ENCODE data around the gene ABCB8. TPM values are rescaled to one million over a fixed set of nuclear protein-coding genes. Genes with fewer than 3 reads are reported as not detected.

The ABCB8 gene
- total RNA-seq, 2 experiments from 2014 or later = 57.0 to 62.2 TPM

DNA sequence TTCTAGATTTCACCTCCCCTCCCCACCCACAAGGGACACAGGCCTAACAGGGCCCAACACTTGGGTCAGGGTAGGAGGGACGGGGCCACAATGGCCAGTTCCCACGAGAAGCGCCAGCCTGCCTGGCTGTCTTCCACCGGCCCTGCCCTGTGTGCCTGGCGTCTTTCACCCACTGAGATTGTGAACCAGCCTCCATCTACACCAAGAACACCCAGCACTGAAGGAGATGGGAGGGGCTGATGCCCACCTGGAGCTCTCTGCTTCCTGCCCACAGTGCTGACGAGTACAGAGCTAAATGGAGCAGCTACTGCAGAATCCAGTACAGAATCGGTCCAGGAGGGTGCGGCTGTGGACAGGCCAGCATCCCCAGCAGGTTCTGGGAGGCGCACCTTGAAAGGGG lies 17.7 kb downstream of the ABCB8 start:
- ChIA-PET POLR2A (no interaction called here), CTCF (no interaction called here)
- no peaks in the 10 kb centered on the region for H3K4me1 Mint-ChIP-seq (ENCODE audit: low read depth)
- DNase-seq (no peak), ATAC-seq (ENCODE audit: poor library complexity) (no peak)
- no peaks in the 10 kb centered on the region for H3K27me3 Mint-ChIP-seq
- no peak overlapping the region for H3K27ac Mint-ChIP-seq
- TF ChIP-seq, protein P1, sequence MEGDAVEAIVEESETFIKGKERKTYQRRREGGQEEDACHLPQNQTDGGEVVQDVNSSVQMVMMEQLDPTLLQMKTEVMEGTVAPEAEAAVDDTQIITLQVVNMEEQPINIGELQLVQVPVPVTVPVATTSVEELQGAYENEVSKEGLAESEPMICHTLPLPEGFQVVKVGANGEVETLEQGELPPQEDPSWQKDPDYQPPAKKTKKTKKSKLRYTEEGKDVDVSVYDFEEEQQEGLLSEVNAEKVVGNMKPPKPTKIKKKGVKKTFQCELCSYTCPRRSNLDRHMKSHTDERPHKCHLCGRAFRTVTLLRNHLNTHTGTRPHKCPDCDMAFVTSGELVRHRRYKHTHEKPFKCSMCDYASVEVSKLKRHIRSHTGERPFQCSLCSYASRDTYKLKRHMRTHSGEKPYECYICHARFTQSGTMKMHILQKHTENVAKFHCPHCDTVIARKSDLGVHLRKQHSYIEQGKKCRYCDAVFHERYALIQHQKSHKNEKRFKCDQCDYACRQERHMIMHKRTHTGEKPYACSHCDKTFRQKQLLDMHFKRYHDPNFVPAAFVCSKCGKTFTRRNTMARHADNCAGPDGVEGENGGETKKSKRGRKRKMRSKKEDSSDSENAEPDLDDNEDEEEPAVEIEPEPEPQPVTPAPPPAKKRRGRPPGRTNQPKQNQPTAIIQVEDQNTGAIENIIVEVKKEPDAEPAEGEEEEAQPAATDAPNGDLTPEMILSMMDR (IDR thresholded peaks at IDR 0.05) = no peak
- H3K36me3 Mint-ChIP-seq (ENCODE audit: low read depth) = peaks cover 20% of the 10 kb centered on the region
- Histone ChIP-seq H3K27ac (ENCODE audit: low read depth in 1 of 2, low read length in 2 of 2) (no peak overlapping the region), H3K4me3 (ENCODE audit: low read length) (no peak overlapping the region), H3K9me3 (ENCODE audit: control insufficient read depth in 1 of 2, insufficient read depth in 1 of 2, low read length in 2 of 2) (no peaks in the 10 kb centered on the region), H3K4me1 (ENCODE audit: insufficient read depth, low read length) (peaks cover 4% of the 10 kb centered on the region), H3K27me3 (ENCODE audit: control insufficient read depth in 1 of 2, insufficient read depth in 2 of 2, low read length in 2 of 2) (no peaks in the 10 kb centered on the region), H3K36me3 (ENCODE audit: insufficient read depth, low read length) (peaks cover 18% of the 10 kb centered on the region)
- no peak overlapping the region for H3K4me3 Mint-ChIP-seq
- intact Hi-C loops (cut with DNase I, micrococcal nuclease) = no loop called here
- H3K9me3 Mint-ChIP-seq = no peaks in the 10 kb centered on the region

DNA sequence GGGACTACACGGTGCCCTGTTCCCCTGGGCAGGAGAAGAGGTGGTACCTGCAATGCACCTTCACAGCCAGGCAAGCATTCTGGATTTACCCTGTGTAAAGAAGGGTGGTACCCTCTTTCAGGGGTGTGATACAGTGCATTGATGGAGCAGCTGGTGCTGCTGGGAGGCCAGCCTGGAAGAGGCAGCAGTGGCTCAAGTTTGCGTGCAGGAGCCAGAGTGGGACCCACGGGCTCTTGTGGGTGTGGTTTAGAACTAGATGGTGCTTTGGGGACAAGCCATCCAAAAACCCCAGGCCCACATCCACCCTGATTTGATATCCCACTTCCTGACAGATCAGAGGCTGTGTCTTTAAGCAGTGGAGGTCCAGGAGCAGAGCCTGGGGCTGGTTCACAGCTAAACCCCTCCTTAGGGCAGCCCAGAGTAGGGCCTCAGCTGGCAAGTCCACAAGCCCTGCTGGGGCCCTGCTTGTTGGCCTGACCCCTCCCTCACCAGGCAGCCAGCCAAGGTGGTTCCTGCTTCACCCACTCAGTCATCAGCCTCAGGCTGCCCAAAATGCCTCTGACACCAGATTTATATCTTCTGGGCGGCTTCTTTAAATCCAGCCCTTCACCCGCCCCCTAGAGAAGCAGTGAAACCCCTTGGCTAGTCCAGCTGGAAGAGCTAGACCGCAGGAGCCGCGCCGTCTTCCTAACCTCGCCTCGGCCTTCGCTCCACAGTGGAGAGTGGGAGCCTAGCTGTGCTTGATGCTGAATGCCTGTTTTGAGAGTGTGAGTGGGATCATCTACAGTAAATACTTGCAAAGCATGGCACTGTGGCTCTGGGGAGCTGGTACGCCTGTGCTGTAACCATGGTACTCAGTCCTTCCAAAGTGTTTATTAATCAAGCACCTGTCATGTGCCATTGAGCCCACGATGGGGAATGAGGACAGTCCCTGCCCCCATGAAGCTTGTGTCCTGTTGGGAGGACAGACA lies 18.6 kb downstream of the ABCB8 start:
- Histone ChIP-seq H3K27me3 (ENCODE audit: control insufficient read depth in 1 of 2, insufficient read depth in 2 of 2, low read length in 2 of 2) (no peaks in the 10 kb centered on the region), H3K4me1 (ENCODE audit: insufficient read depth, low read length) (peaks cover 13% of the 10 kb centered on the region), H3K27ac (ENCODE audit: low read depth in 1 of 2, low read length in 2 of 2) (no peak overlapping the region), H3K9me3 (ENCODE audit: control insufficient read depth in 1 of 2, insufficient read depth in 1 of 2, low read length in 2 of 2) (no peaks in the 10 kb centered on the region), H3K36me3 (ENCODE audit: insufficient read depth, low read length) (peaks cover 18% of the 10 kb centered on the region), H3K4me3 (ENCODE audit: low read length) (no peak overlapping the region)
- intact Hi-C loops (cut with DNase I, micrococcal nuclease) = no loop called here
- H3K27ac Mint-ChIP-seq = no peak overlapping the region
- peaks cover 20% of the 10 kb centered on the region for H3K36me3 Mint-ChIP-seq (ENCODE audit: low read depth)
- ChIA-PET POLR2A (no interaction called here), CTCF (no interaction called here)
- no peak for DNase-seq
- no peaks in the 10 kb centered on the region for H3K4me1 Mint-ChIP-seq (ENCODE audit: low read depth)
- no peak for ATAC-seq (ENCODE audit: poor library complexity)
- no peak overlapping the region for H3K4me3 Mint-ChIP-seq
- H3K27me3 Mint-ChIP-seq = no peaks in the 10 kb centered on the region
- TF ChIP-seq, protein P1 (IDR thresholded peaks at IDR 0.05) = no peak
- H3K9me3 Mint-ChIP-seq = no peaks in the 10 kb centered on the region

DNA sequence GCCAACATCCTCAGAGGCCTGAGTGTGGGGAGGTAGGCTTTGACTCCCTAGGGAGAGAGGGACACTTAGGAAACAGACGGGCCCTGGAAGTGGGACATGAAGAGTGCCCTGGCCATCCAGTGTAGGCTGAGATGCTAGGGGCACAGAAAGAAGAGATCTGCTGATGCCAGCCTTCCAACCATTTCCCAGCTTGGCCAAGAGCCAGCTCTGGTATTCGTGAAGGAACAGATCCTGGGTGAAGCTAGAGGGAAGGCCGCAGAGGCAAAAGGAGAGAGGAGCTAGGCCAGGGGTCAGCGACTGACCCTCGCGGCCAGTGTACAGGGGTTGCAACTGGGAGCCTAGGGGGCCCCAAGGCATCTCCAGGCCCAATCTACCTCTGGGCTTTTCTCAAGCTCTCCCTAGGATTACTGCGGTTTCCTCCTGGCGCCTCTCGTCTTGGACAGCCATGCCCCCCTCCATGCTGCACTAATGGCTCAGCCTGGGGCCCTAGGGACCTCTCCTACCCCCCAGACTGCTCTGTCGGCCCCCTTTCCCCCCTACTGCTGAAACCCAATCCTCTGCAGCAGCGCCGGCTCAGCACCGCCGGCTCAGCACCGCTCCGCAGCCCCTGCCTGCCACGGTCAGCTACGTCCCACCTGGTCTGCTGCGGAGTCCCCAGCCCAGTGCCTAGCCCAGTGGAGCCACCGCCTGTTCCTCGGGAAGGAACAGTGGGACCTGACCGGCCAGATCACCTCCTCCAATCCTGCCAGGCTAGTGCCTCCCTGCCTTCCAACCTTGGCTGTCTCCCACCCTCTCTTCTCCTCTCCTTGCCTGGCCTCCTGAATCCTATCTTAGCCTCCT lies 19.9 kb downstream of the ABCB8 start, which contains the start of gene ASIC3:
ASIC3 (plus strand) TSS at position 556 of the 840 bp plus-strand sequence. CDS start 355 bp downstream, outside the sequence.
- Mint-ChIP-seq H3K27me3 (no peaks in the 10 kb centered on the region), H3K4me1 (ENCODE audit: low read depth) (peaks cover 7% of the 10 kb centered on the region), H3K36me3 (ENCODE audit: low read depth) (peaks cover 20% of the 10 kb centered on the region), H3K4me3 (no peak within 1 kb of the TSS), H3K27ac (no peak within 1 kb of the TSS), H3K9me3 (no peaks in the 10 kb centered on the region)
- intact Hi-C loops (cut with DNase I, micrococcal nuclease) = no loop called here
- CTCF ChIA-PET = no interaction called here
- Histone ChIP-seq H3K36me3 (ENCODE audit: insufficient read depth, low read length) (peaks cover 7% of the 10 kb centered on the region), H3K9me3 (ENCODE audit: control insufficient read depth in 1 of 2, insufficient read depth in 1 of 2, low read length in 2 of 2) (no peaks in the 10 kb centered on the region), H3K4me3 (ENCODE audit: low read length) (no peak within 1 kb of the TSS), H3K4me1 (ENCODE audit: insufficient read depth, low read length) (peaks cover 20% of the 10 kb centered on the region), H3K27me3 (ENCODE audit: control insufficient read depth in 1 of 2, insufficient read depth in 2 of 2, low read length in 2 of 2) (no peaks in the 10 kb centered on the region), H3K27ac (ENCODE audit: low read depth in 1 of 2, low read length in 2 of 2) (no peak within 1 kb of the TSS)
- POLR2A ChIA-PET = no interaction called here
- no peak for ATAC-seq (ENCODE audit: poor library complexity)
- TF ChIP-seq, protein P1 (IDR thresholded peaks at IDR 0.05) = no peak
- no peak for DNase-seq
